GM19238 (cell line): ENCODE measurements around the gene NHERF2.

Source experiments
- DNase-seq: peaks from one replicate; pipeline ENCODE4 v3.0.0; 2011; ENCODE audit warnings: low spot score; ENCODE audit not compliant: insufficient read length

NHERF2 gene

GRCh38 chr16:2081201-2082084 lies 54.7 kb downstream of the NHERF2 start:
- DNase-seq = no peak

- DNase-seq = no peak
Measured at GRCh38 chr16:2082171-2082982, 55.7 kb downstream of the NHERF2 start.

GRCh38 chr16:2082983-2083364 lies 56.3 kb downstream of the NHERF2 start:
- no peak for DNase-seq

- no peak for DNase-seq
Measured at GRCh38 chr16:2083409-2083808, 56.7 kb downstream of the NHERF2 start.

GRCh38 chr16:2083876-2084780 lies 57.4 kb downstream of the NHERF2 start:
- no peak for DNase-seq

GRCh38 chr16:2084895-2085625 lies 58.4 kb downstream of the NHERF2 start:
- no peak for DNase-seq

GRCh38 chr16:2085669-2086068 lies 59.0 kb downstream of the NHERF2 start:
- DNase-seq = no peak

GRCh38 chr16:2086106-2086742 lies 59.5 kb downstream of the NHERF2 start:
- DNase-seq = no peak

GRCh38 chr16:2086812-2087747 lies 60.4 kb downstream of the NHERF2 start:
- DNase-seq = no peak

- no peak for DNase-seq
Measured at GRCh38 chr16:2087748-2088631, 61.3 kb downstream of the NHERF2 start.
